Mucosa of gallbladder (tissue), 1 donor: Measurements from ENCODE around the gene STK38. TPM values are rescaled to one million over a fixed set of nuclear protein-coding genes. Genes with fewer than 3 reads are reported as not detected.
"Not testable (repeated sequence)": the region's sequence is repeated elsewhere in the genome, so short reads cannot be mapped to it uniquely, and the experiment has no call there.

Experiments used
- DNase-seq: peaks from one replicate; pipeline ENCODE4 v3.0.0-alpha.2; 2020; ENCODE audit warnings: low spot score
- total RNA-seq: library from RNA; stranded (reverse); gene quantifications from one replicate; pipeline ENCODE4 v1.2.1, GENCODE V29; 2021
- donor health status: DM: no; HTN: no; CAD: no.

The STK38 gene
- total RNA-seq: 41.6 TPM

GRCh38 chr6:36546920-36547645 is at the start of gene STK38:
TSS of gene STK38 (minus strand) at chr6:36547479. CDS start at chr6:36540202, 7,277 bp downstream.
- peak; percentile 93 for DNase-seq

- no peak for DNase-seq
These were observed 49.1 kb upstream of the STK38 start for GRCh38 chr6:36596356-36596755.

GRCh38 chr6:36594816-36595643 is 47.8 kb upstream of the STK38 start:
- DNase-seq: peak; percentile 46

DNA sequence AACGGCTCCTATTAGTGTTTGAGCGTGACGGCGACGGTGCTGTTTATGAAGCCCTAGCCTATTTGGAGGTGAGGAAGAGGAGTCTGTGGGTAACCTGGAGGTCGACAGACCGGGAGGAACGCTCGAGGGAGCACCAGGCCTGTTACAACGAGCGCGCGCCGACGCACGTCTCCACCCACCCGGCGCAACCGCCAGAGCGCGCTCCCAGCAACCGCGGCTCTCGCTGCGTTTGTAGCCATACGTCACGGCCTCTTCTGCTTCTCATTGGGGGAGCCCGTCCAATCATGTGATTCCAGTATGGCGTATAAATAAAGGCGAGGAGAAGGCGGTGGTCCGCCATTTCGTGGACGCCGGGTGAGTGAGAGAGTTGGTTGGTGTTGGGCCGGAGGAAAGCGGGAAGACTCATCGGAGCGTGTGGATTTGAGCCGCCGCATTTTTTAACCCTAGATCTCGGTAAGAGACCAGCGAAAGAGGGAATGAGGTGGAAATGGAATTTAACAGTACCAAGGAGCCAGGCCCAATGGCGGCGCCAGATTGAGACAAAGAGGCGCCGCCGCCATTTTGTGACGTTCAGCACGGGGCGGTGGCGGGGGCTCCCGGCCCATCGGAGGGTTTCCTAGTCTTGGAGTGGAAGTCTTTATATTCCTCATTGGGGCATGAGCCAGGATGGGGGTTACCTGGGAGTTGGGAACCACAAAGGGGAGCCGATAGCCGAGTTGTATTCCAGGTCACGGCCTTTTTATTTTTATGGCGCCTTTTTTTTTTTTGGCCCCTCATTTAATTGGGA is 46.9 kb upstream of the STK38 start, which contains the start of gene SRSF3:
Gene SRSF3, plus strand, starts transcription at position 334 of the 787 bp plus-strand sequence. CDS start 2,401 bp downstream, outside the sequence.
- DNase-seq: peak; percentile 97

DNA sequence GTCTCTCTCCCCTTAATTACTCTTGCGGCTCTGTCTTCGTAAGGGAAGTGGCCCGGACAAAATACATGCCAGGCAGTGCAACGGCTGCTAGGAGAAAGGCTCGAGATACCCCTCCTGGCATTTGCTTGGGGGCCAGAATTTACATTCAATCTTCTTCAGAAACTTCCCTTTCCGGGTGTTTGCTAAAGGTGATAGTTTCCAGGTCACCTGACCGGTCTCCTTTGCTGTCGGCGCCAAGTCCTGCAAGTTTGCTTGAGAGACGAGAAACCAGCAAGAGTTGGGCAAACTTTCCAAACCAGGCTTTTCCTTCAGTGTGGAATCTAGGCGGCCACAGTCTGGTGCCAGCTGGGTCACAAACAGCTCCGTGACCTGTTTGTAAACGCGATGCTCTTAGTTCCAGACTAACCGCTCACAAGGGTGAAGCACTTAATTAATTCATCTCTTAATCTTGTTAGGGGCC is 46.3 kb upstream of the STK38 start:
- peak; percentile 61 for DNase-seq

- DNase-seq: no peak
These were observed 45.0 kb upstream of the STK38 start for GRCh38 chr6:36592221-36592655.

GRCh38 chr6:36590237-36590636 is 43.0 kb upstream of the STK38 start:
- no peak for DNase-seq

- not testable (repeated sequence) for DNase-seq
These were observed 41.7 kb upstream of the STK38 start for GRCh38 chr6:36589025-36589400.

GRCh38 chr6:36586606-36587005 is 39.3 kb upstream of the STK38 start:
- DNase-seq: no peak

DNA sequence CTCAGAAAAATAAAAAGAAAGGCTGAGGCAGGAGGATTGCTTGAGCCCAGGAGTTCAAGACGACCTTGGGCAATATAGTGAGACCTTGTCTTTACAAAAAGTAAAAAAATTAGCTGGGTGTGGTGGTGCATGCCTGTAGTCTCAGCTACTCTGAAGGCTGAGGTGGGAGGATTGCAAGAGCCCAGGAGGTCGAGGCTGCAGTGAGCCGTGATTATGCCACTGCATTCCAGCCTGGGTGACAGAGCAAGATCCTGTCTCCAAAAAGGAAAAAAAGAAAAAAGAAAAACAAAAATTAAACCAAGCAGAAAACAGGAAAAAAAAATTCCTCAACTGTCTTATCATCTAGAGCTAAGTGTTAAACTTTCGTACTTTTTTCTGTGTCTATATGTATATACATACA is 34.4 kb upstream of the STK38 start:
- no peak for DNase-seq

GRCh38 chr6:36580184-36580526 is 32.9 kb upstream of the STK38 start:
- DNase-seq: no peak

GRCh38 chr6:36578431-36578830 is 31.2 kb upstream of the STK38 start:
- no peak for DNase-seq

- DNase-seq: no peak
These were observed 30.8 kb upstream of the STK38 start for GRCh38 chr6:36578030-36578429.

GRCh38 chr6:36577301-36577700 is 30.0 kb upstream of the STK38 start:
- DNase-seq: peak; percentile 31

DNA sequence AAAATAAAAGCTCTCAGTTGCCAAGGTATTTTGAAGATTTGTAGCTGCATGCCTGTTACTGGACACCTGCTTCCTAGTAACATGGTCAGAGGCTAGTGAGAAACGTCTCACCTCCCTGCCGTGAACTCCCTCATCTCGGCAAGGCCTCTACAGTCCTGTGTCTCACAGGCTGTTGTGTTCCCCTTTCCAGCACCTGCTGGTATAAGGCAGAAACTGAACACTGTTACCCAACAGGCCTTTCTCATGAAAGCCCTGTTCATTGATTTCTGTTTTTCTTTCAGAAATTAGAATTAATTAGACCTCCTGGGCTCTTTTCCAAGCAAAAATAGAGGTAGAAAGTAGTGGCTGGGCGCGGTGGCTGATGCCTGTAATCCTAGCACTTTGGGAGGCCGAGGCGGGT is 29.3 kb upstream of the STK38 start:
- DNase-seq: no peak

- no peak for DNase-seq
These were observed 27.4 kb upstream of the STK38 start for GRCh38 chr6:36574679-36575078.

GRCh38 chr6:36572353-36573311 is 25.4 kb upstream of the STK38 start:
- DNase-seq: not testable (repeated sequence)

DNA sequence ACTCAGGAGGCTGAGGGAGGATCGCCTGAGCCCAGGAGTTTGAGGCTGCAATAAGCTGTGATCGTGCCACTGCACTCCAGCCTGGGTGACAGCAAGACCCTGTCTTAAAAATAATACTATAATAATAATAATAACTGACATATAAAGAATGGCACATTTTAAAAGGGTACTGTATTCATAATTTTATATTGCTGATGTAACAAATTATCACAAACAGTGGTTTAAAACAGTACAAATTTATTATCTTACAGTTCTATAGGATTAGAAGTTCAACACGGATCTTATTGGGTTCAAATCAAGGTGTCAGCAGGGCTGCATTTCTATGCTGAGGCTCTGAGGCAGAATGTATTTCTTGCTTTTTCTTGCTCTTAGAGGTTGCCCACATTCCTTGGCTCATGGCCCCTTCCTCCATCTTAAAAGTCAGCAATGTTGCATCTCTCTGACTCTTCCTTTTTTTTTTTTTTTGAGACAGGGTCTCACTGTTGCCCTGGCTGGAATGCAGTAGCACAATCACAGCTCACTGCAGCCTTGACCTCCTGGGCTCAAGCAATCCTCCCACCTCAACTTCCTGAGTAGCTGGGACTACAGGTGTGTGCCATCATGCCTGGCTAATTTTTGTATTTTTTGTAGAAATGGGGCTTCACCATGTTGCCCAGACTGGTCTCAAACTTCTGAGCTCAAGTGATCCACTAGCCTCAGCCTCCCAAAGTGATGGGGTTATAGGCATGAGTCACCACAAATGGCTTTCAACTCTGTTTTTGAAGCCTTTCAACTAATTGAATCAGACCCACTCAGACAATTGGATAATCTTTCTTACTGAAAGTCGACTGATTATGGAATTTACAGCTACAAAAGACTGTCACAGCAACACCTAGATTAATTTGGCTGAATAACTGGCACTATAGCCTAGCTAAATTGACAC is 24.1 kb upstream of the STK38 start:
- DNase-seq: no peak

DNA sequence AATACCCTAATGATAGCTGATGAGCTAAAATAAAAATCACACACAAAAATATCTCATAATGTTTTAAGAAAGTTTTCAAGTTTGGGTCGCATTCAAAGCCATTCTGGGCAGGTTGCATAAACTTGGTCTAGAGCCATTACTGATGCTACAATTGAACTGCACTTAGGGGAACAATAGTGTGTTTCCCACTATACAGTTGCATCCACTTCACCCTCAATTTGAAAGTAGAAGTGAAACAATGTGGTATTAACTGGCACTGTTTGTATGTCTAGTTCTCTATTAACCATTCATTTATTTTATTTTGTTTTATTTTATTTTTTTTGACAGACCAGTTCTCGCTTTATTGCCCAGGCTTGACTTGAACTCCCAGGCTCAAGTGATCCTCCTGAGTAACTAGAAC is 23.0 kb upstream of the STK38 start:
- DNase-seq: no peak

DNA sequence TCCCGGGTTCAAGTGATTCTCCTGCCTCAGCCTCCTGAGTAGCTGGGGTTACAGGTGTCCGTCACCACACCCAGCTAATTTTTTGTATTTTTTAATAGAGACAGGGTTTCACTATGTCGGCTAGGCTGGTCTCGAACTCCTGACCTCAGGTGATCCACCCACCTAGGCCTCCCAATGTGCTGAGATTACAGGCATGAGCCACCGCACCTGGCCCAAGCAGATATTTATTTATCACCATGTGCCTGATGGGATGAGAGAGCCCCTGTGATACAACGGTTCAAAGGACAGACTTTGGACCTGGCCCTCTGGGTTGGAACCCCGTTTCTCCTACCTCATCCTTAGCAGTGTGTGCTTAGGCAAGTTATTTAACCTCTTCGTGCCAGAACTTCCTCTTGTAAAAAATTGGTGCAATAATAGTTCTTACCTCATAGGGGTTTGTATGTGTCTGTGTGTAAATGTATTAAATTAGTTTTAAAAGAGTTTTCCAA is 19.2 kb upstream of the STK38 start:
- no peak for DNase-seq
